Right atrium auricular region (tissue), 2 donors: ENCODE measurements around the gene OLIG3. TPM values are rescaled to one million over a fixed set of nuclear protein-coding genes. Genes with fewer than 3 reads are reported as not detected.

Source experiments
- DNase-seq: peaks from one replicate; pipeline ENCODE4 v3.0.0-alpha.2; 2019; ENCODE audit warnings: low spot score
- H3K27ac ChIP-seq, 2 donors: fragments of 200-600 bp; sonication (generic); 1 replicate in 1 of 2; 2 replicates in 1 of 2; pipeline ENCODE4 v1.5.1; 2016 to 2019
- H3K27me3 ChIP-seq, 2 donors: fragments of 200-600 bp; sonication (generic); one replicate each; pipeline versions ENCODE4 v1.5.1 to v1.6.0; 2017 to 2019
- H3K36me3 ChIP-seq: fragments of 200-600 bp; sonication (generic); one replicate; pipeline ENCODE4 v1.5.1; 2016
- H3K4me1 ChIP-seq, 2 donors: fragments of 200-600 bp; sonication (generic); one replicate each; pipeline versions ENCODE4 v1.5.1 to v1.6.0; 2017 to 2019
- H3K4me3 ChIP-seq, 2 donors: fragments of 200-600 bp; sonication (generic); 1 replicate in 1 of 2; 2 replicates in 1 of 2; pipeline ENCODE4 v1.5.1; 2017 to 2019; ENCODE audit warnings: mild to moderate bottlenecking in 1 of 2, moderate library complexity in 1 of 2
- H3K9me3 ChIP-seq, 2 donors: fragments of 200-600 bp; sonication (generic); one replicate each; pipeline ENCODE4 v1.5.1; 2019
- total RNA-seq, 2 donors: library from RNA; depleted of rRNA; stranded (reverse); fragments of >200 nt; gene quantifications; one replicate each; pipeline ENCODE4 v1.1.0, GENCODE V29; 2016
- TF ChIP-seq, protein P1 (sequence below), 2 donors: fragments of 200-600 bp; sonication (generic); IDR thresholded peaks; one replicate each; pipeline ENCODE4 v1.5.1; 2019; ENCODE audit warnings: antibody characterized with exemption in 2 of 2

OLIG3 gene
- total RNA-seq, 2 donors from 2014 or later, result not detected

- TF ChIP-seq, protein P1, sequence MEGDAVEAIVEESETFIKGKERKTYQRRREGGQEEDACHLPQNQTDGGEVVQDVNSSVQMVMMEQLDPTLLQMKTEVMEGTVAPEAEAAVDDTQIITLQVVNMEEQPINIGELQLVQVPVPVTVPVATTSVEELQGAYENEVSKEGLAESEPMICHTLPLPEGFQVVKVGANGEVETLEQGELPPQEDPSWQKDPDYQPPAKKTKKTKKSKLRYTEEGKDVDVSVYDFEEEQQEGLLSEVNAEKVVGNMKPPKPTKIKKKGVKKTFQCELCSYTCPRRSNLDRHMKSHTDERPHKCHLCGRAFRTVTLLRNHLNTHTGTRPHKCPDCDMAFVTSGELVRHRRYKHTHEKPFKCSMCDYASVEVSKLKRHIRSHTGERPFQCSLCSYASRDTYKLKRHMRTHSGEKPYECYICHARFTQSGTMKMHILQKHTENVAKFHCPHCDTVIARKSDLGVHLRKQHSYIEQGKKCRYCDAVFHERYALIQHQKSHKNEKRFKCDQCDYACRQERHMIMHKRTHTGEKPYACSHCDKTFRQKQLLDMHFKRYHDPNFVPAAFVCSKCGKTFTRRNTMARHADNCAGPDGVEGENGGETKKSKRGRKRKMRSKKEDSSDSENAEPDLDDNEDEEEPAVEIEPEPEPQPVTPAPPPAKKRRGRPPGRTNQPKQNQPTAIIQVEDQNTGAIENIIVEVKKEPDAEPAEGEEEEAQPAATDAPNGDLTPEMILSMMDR (IDR thresholded peaks at IDR 0.05), result no peak
- H3K36me3 ChIP-seq, result no peaks in the 10 kb centered on the region
- H3K9me3 ChIP-seq, result no peaks in the 10 kb centered on the region
- H3K27ac ChIP-seq, result no peak overlapping the region
- H3K27me3 ChIP-seq, result no peaks in the 10 kb centered on the region
- H3K4me1 ChIP-seq, result no peaks in the 10 kb centered on the region
- DNase-seq, result no peak
- H3K4me3 ChIP-seq, result no peak overlapping the region
Observed at GRCh38 chr6:137471986-137472385, 22.2 kb downstream of the OLIG3 start.

GRCh38 chr6:137471497-137471896 lies 22.7 kb downstream of the OLIG3 start:
- no peak overlapping the region for H3K27ac ChIP-seq
- H3K4me1 ChIP-seq, result no peaks in the 10 kb centered on the region
- TF ChIP-seq, protein P1 (IDR thresholded peaks at IDR 0.05), result no peak
- H3K9me3 ChIP-seq, result no peaks in the 10 kb centered on the region
- H3K27me3 ChIP-seq, result no peaks in the 10 kb centered on the region
- H3K4me3 ChIP-seq, result no peak overlapping the region
- no peaks in the 10 kb centered on the region for H3K36me3 ChIP-seq
- no peak for DNase-seq

- no peaks in the 10 kb centered on the region for H3K4me1 ChIP-seq
- no peak for DNase-seq
- TF ChIP-seq, protein P1 (IDR thresholded peaks at IDR 0.05), result no peak
- H3K27ac ChIP-seq, result no peak overlapping the region
- no peaks in the 10 kb centered on the region for H3K36me3 ChIP-seq
- no peaks in the 10 kb centered on the region for H3K9me3 ChIP-seq
- no peak overlapping the region for H3K4me3 ChIP-seq
- H3K27me3 ChIP-seq, result no peaks in the 10 kb centered on the region
Observed at GRCh38 chr6:137467211-137467610, 27.0 kb downstream of the OLIG3 start.

- no peaks in the 10 kb centered on the region for H3K9me3 ChIP-seq
- no peaks in the 10 kb centered on the region for H3K4me1 ChIP-seq
- TF ChIP-seq, protein P1 (IDR thresholded peaks at IDR 0.05), result no peak
- H3K36me3 ChIP-seq, result no peaks in the 10 kb centered on the region
- no peaks in the 10 kb centered on the region for H3K27me3 ChIP-seq
- no peak overlapping the region for H3K27ac ChIP-seq
- no peak overlapping the region for H3K4me3 ChIP-seq
- no peak for DNase-seq
Observed at GRCh38 chr6:137465378-137466009, 28.7 kb downstream of the OLIG3 start.

GRCh38 chr6:137452333-137452894 lies 41.8 kb downstream of the OLIG3 start:
- TF ChIP-seq, protein P1 (IDR thresholded peaks at IDR 0.05), result no peak
- no peak for DNase-seq
- Histone ChIP-seq H3K4me3 (no peak overlapping the region), H3K9me3 (peaks cover 0 to 2% of the 10 kb centered on the region in 2 donors), H3K36me3 (no peaks in the 10 kb centered on the region), H3K4me1 (no peaks in the 10 kb centered on the region), H3K27me3 (no peaks in the 10 kb centered on the region), H3K27ac (no peak overlapping the region)

DNA sequence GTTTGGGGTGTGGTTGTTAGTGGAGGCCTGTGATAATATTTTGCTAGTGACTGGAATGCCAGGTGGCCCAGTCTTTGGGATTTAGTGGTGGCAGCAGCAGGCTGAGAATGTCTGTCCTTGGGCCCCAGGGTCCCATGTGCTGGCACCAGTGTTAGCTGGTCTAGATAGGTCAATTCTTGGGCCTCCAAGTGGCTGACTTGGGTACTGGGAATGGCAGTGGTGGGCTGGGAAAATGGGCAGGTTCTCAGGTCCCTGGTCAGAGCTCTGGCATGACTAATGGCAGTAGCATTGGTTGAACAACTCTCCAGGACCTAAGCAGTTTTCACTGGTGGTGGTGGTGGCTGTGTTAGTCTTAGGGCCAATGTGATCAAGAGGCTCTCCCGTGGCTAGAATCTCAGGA lies 50.3 kb downstream of the OLIG3 start:
- no peak overlapping the region for H3K4me3 ChIP-seq
- H3K36me3 ChIP-seq, result no peaks in the 10 kb centered on the region
- H3K27me3 ChIP-seq, result no peaks in the 10 kb centered on the region
- TF ChIP-seq, protein P1 (IDR thresholded peaks at IDR 0.05), result no peak
- H3K9me3 ChIP-seq, result peaks cover 0 to 3% of the 10 kb centered on the region in 2 donors
- H3K4me1 ChIP-seq, result no peaks in the 10 kb centered on the region
- no peak for DNase-seq
- H3K27ac ChIP-seq, result no peak overlapping the region
